HG02642 (cell line): Measurements from ENCODE around the gene AMACR.
A peak's percentile ranks its signal among the peaks of the same experiment; 100 is the strongest.
"Not testable (repeated sequence)": the region's sequence is repeated elsewhere in the genome, so short reads cannot be mapped to it uniquely, and the experiment has no call there.

Experiments used
- ATAC-seq: cut with Tn5 transposase; IDR thresholded peaks from one replicate; pipeline ENCODE4 v1.9.1; 2021; ENCODE audit warnings: mild to moderate bottlenecking; ENCODE audit not compliant: unreplicated experiment, poor library complexity

Gene AMACR

DNA sequence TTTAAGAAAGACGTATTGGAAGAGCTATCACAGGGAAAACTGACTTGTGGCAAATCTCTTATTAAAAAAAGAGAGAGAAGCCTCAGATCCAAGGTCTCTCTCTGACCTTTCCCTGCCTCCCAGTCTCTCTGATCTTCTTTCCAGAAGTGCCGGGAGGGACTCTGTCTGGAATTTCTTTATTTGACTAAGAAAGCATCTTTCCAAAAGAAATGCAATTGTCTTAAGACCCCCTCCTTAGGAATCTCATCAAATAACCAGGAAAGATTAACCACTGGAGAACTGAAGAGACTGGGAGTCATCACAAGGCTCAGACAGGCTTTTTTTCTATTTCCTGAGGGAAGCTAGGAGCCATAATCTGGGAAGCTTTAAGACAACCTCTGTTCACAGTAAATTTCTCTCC, 30.5 kb upstream of the AMACR start:
- ATAC-seq, result no peak

DNA sequence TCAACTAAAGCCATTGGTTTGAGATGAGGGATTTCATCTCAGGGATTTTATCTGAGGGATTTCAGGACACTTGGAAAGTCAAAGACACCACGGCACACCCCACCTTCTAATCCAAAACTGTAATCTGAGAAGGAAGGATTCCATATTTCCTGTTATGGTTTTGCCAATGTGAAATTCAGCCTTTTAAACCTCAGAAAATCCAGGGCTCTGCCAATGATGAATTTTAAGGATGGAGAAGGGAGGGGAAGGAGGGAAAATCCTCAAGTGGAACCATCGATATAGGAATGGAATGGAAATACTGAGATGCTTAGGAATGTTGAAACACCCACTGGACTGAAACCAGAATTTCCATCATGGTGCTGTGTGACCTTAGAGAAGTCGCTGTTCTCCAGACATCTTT, 29.9 kb upstream of the AMACR start:
- no peak for ATAC-seq

GRCh38 chr5:34035756-34036155, 27.9 kb upstream of the AMACR start:
- ATAC-seq, result no peak

GRCh38 chr5:34034534-34035327, 26.9 kb upstream of the AMACR start:
- no peak for ATAC-seq

- ATAC-seq, result no peak
Observed at GRCh38 chr5:34031966-34032365, 24.1 kb upstream of the AMACR start.

- ATAC-seq, result no peak
Observed at GRCh38 chr5:34031117-34031516, 23.3 kb upstream of the AMACR start.

DNA sequence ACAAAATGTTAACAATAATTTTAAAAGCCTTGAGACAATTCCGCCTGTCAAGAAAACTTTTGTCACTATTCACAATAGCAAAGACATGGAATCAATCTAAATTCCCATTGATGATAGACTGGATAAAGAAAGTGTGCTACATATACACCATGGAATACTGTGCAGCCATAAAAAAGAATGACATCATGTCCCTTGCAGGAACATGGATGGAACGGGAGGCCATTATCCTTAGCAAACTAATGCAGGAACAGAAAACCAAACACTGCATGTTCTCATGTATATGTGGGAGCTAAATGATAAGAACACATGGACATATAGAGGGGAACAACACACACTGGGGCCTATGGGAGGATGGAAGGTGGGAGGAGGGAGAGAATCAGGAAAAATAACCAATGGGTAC, 22.7 kb upstream of the AMACR start:
- ATAC-seq, result not testable (repeated sequence)

GRCh38 chr5:34030048-34030447, 22.2 kb upstream of the AMACR start:
- no peak for ATAC-seq

DNA sequence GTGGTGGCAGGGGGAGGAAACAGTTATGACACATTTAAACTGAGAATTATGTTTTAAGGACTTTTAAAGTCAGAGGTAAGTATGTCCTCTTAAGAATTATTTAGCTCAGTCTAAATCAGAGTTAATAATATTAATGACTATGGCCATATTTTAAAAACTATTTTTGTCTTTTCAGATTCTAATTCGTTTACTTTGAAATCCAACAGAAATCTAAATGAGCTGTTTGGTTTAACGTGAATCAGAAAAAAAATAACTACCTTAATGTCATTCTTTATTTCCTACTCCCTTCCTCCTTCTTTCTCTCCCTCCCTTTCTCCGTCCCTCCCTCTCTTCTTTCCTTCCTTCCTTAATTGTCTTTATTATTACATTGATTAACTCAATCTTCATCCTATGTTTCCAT, 20.5 kb upstream of the AMACR start:
- no peak for ATAC-seq

DNA sequence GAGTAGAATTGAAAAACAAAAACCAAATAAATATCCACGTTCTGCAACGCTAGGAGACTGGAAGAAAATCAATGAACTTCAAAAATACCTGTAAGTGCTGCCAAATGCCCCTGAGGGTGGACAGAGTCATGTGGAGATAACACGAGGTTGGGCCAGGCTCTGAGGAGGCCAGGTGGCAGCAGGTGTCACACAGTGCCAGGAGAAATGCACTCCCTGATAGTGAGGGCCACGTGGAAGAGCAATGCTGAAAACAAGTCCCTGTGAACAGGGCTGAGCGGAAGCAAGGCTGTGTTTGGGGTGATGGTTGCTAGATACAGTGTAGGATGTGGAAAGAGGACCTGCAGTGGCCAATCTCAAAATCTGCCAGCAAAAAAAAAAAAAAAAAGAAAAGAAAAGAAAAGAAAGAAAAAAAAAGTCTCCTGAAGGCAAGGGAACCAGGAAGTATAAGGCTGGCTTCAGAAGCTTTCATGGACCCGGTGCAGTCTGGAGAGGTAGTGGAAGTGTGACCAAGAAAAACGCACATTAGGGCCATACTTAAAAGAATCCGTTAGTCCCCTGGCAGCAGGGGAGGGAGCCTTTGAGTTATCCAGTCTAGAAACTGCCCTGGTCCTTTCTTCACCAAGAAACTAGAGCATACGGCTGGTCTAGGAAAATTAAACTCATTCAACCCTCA, 18.4 kb upstream of the AMACR start:
- no peak for ATAC-seq

DNA sequence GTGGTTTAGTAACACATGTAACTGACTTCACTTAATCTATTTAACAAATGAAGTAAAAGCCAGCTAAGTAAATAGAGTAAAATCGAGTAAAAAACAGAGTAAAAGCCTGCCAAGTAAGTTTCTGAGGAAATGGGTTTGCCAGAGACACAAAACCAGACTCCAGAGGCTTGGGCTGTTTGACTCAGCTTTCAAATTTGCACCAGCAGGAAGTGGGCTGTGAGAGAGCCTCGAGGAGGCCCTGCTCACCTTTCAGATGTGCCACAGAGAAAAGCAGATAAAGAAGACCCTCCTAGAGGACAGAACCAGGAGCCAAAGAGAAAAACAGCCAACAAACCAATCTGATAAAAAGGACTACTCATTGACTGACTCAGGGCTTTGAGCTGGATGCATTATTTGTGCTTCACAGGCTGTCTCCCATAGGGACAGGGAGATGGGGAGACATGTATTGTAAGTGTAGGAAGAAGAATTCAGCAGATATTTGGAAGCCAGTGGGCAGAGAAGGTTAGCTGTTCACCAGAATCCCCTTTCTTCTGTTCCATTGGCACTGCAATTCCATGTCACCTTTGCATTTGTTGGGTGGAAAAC, 14.4 kb upstream of the AMACR start:
- peak; percentile 93 for ATAC-seq

- ATAC-seq, result no peak
Observed at GRCh38 chr5:34021334-34021733, 13.5 kb upstream of the AMACR start.

DNA sequence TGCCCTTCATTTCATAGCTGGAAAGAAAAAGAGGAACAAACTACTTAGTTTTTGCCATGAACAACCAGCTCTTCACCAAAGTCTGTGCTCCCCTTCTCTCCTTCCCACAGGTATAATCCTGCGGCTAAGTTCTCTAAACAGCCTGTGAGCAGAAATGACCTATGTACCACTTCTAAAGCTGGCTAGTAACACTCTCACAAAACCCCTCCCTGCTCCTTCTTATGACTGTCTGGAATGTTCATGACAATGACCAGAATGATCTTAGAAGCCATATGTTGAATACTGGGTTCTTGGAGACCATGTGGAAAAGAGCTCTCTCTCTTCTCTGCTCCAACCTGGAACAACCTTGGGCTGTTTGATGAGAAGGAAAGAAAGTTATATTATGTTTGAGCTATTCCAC, 12.9 kb upstream of the AMACR start:
- no peak for ATAC-seq

GRCh38 chr5:34017254-34017653, 9.4 kb upstream of the AMACR start:
- ATAC-seq, result no peak

DNA sequence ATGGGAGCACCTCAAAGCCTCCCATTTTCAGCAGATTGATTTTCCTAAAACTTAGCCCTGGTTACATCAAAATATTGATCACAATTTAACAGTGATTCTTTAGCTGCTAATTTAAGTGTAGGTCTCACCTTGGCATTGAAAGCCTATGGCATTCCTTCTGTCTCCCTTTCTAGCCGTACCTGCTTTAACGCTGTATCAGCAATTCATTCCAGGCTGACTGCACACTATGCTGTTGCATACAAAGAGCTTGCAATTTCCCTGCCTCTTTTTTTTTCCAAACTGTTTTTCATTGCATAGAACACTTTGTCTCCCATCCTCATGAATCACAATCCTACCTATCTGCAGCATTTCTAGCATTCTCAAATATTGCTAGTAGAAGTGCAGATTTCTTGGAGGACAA, 8.9 kb upstream of the AMACR start:
- ATAC-seq, result no peak

DNA sequence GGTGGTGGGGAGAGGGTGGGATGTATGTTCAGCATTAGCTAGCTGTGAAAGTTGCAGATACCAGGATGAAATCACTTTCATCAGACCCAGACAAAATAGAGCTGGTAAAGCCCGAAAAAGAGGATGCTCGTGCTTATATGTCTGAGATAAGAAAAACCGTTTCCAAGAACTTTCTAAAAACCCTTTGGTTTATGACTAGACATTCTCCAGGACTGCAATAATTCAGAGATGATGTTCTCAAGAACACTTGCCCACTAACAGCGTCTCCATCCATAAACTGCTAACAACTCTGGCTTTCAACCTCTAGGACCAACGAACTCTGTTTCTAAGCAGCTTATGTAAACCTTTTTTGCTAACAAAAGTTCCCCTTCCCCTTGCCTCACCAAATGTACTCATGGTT, 8.4 kb upstream of the AMACR start:
- no peak for ATAC-seq

GRCh38 chr5:34015120-34015822, 7.4 kb upstream of the AMACR start:
- ATAC-seq, result no peak

DNA sequence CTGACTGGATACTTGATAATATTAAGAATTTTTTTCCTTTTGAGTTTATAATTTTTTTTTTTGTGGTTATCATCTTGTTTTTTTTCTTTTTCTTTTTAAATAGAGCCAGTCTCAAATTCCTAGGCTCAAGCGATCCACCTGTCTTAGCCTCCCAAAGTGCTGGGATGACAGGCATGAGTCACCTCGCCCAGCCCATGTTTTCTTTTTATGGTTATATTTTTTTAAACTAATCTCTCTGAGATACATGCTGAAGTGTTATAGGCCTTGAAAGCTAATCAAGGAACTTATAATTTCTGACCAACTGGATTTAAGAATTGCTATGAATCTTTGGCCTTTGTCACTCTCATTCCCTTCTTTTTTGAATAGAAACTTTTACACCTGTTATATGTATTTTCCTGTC, 6.8 kb upstream of the AMACR start:
- ATAC-seq, result no peak

DNA sequence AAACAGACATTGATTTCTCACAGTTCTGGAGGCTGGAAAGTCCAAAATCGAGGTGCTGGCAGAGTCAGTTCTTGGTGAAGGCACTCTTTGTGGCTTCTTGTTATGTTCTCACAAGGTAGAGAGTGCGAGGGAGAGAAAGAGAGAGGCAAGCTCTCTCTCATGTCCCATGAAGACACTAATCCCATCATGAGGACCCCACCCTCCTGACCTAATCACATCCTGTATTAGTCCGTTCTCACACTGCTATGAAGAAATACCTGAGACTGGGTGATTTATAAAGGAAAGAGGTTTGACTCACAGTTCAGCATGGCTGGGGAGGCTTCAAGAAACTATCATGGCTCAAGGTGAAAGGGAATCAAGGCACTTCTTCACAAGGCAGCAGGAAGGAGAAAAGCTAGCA, 5.7 kb upstream of the AMACR start:
- ATAC-seq, result no peak

- ATAC-seq, result no peak
Observed at GRCh38 chr5:34012791-34013190, 4.9 kb upstream of the AMACR start.

GRCh38 chr5:34011536-34011935, 3.7 kb upstream of the AMACR start:
- no peak for ATAC-seq
